Measurements from ENCODE around the gene MRPS7.

Gene MRPS7

GRCh38 chr17:75315541-75316243, 54.0 kb downstream of the MRPS7 start:
- no peak for DNase-seq

All from NCI-H2107 (cell line).